SK-N-SH treated with all-trans-retinoic acid at 6 μM for 48 hours (cell line): Measurements from ENCODE around the gene TADA3.

ENCODE experiments used
- ATAC-seq: fragments of 200-7000 bp; cut with Tn5 transposase; 3 replicates; pipeline ENCODE4 v1.9.1; 2020; ENCODE audit warnings: mild to moderate bottlenecking, moderate library complexity
- ARNTL ChIP-seq: fragments of 450-650 bp; formaldehyde crosslinking; IDR thresholded peaks from 2 replicates; pipeline ENCODE4 v1.5.0; 2020; ENCODE audit warnings: low read depth, mild to moderate bottlenecking, moderate library complexity, borderline replicate concordance
- CREB5 ChIP-seq: fragments of 250-450 bp; sonication (Bioruptor Pico); IDR thresholded peaks from 2 replicates; pipeline ENCODE4 v1.5.1; 2020; ENCODE audit warnings: low read depth, mild to moderate bottlenecking, moderate library complexity
- ESRRG ChIP-seq: fragments of 250-450 bp; sonication (Bioruptor Pico); IDR thresholded peaks from 2 replicates; pipeline ENCODE4 v1.6.1; 2021; ENCODE audit warnings: mild to moderate bottlenecking
- GLIS3 ChIP-seq: fragments of 250-450 bp; sonication (Bioruptor Pico); IDR thresholded peaks from 2 replicates; pipeline ENCODE4 v1.5.0; 2020; ENCODE audit warnings: mild to moderate bottlenecking, moderate library complexity
- ISL1 ChIP-seq: fragments of 250-450 bp; sonication (Bioruptor Pico); IDR thresholded peaks from 2 replicates; pipeline ENCODE4 v2.1.2; 2022; ENCODE audit warnings: mild to moderate bottlenecking, moderate library complexity
- OSR1 ChIP-seq: fragments of 250-450 bp; sonication (Bioruptor Pico); IDR thresholded peaks from 2 replicates; pipeline ENCODE4 v1.8.0; 2022; ENCODE audit warnings: moderate library complexity, mild to moderate bottlenecking, inconsistent platforms
- POU6F1 ChIP-seq: fragments of 250-450 bp; sonication (Bioruptor Pico); IDR thresholded peaks from 2 replicates; pipeline ENCODE4 v1.8.0; 2021; ENCODE audit warnings: low read depth, mild to moderate bottlenecking, moderate library complexity, borderline replicate concordance
- PPARA ChIP-seq: fragments of 250-450 bp; sonication (Bioruptor Pico); IDR thresholded peaks from 2 replicates; pipeline ENCODE4 v1.5.0; 2020; ENCODE audit warnings: mild to moderate bottlenecking, borderline replicate concordance
- TCF4 ChIP-seq: fragments of 250-450 bp; sonication (Bioruptor Pico); IDR thresholded peaks from 2 replicates; pipeline ENCODE4 v1.8.0; 2021; ENCODE audit warnings: mild to moderate bottlenecking, moderate library complexity, borderline replicate concordance
- TOX ChIP-seq: fragments of 250-450 bp; sonication (Bioruptor Pico); IDR thresholded peaks from 2 replicates; pipeline ENCODE4 v1.8.0; 2021; ENCODE audit warnings: mild to moderate bottlenecking, moderate library complexity, borderline replicate concordance
- TSHZ2 ChIP-seq: fragments of 250-450 bp; sonication (Bioruptor Pico); IDR thresholded peaks from 2 replicates; pipeline ENCODE4 v1.5.0; 2020; ENCODE audit warnings: mild to moderate bottlenecking, moderate library complexity
- ZC3H10 ChIP-seq: fragments of 250-450 bp; sonication (Bioruptor Pico); IDR thresholded peaks from 2 replicates; pipeline ENCODE4 v1.5.1; 2021; ENCODE audit warnings: mild to moderate bottlenecking, moderate library complexity
- ZFP3 ChIP-seq: fragments of 250-450 bp; sonication (Bioruptor Pico); IDR thresholded peaks from 2 replicates; pipeline ENCODE4 v1.5.0; 2020; ENCODE audit warnings: mild to moderate bottlenecking, moderate library complexity
- ZFP30 ChIP-seq: fragments of 450-650 bp; formaldehyde crosslinking; IDR thresholded peaks from 2 replicates; pipeline ENCODE4 v1.5.0; 2022; ENCODE audit warnings: mild to moderate bottlenecking, moderate library complexity
- ZNF565 ChIP-seq: fragments of 450-650 bp; formaldehyde crosslinking; conservative IDR thresholded peaks from 2 replicates; pipeline ENCODE4 v1.5.0; 2020; ENCODE audit warnings: low read depth, mild to moderate bottlenecking, moderate library complexity
- ZNF70 ChIP-seq: fragments of 450-650 bp; formaldehyde crosslinking; IDR thresholded peaks from 2 replicates; pipeline ENCODE4 v1.5.0; 2020; ENCODE audit warnings: mild to moderate bottlenecking, moderate library complexity
- ZNF8 ChIP-seq: fragments of 450-650 bp; formaldehyde crosslinking; IDR thresholded peaks from 2 replicates; pipeline ENCODE4 v1.5.0; 2020; ENCODE audit warnings: mild to moderate bottlenecking, moderate library complexity
- TF ChIP-seq, protein P1 (sequence below): fragments of 250-450 bp; sonication (Bioruptor Pico); IDR thresholded peaks from 2 replicates; pipeline ENCODE4 v1.5.1; 2021; ENCODE audit warnings: mild to moderate bottlenecking, moderate library complexity
- TF ChIP-seq, protein P2 (sequence below): fragments of 250-450 bp; sonication (Bioruptor Pico); IDR thresholded peaks from 2 replicates; pipeline ENCODE4 v1.8.0; 2020; ENCODE audit warnings: mild to moderate bottlenecking, moderate library complexity, borderline replicate concordance

TADA3 gene

DNA sequence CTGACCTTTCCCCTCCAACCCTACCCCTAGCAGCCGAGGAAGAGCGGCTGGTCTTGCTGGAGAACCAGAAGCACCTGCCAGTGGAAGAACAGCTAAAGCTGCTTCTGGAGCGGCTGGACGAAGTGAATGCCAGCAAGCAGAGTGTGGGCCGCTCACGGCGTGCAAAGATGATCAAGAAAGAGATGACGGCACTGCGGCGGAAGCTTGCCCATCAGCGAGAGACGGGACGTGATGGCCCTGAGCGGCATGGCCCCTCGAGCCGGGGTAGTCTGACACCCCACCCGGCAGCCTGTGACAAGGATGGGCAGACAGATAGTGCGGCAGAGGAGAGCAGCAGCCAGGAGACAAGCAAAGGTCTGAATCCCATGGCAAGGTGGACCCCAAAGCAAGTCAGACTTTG lies 48.7 kb downstream of the TADA3 start:
- no peak for TF ChIP-seq TOX (CRISPR knock-in tag)
- TF ChIP-seq, all 23 proteins: peak for 0
- ATAC-seq = no peak

DNA sequence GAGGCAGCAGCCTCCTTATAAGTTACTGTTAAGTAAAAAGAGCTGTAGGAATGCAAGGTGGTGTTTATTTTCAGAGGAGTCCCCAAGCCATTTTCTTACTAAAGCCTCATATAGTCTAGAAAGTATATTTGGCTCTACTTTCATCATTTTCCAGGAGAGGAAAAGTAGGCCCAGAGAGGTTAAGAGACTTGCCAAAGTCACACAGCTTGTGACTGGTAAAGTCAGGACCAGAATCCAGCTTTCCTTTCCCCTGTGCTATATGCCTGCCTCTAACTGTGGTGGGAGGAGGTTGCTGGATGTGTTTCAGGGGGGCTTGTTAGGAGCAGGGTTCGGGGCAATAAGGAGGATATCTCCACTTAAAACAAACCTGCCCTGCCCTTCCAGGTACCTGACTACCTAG lies 49.7 kb downstream of the TADA3 start:
- no peak for ATAC-seq
- TF ChIP-seq ZNF70 (CRISPR knock-in tag) (no peak), TCF4 (CRISPR knock-in tag) (no peak), TOX (CRISPR knock-in tag) (no peak), ZFP3 (no peak), ARNTL (no peak), POU6F1 (CRISPR knock-in tag) (no peak), CREB5 (no peak), ZC3H10 (CRISPR knock-in tag) (no peak), OSR1 (no peak), GLIS3 (CRISPR knock-in tag) (no peak)
- TF ChIP-seq, protein P1, sequence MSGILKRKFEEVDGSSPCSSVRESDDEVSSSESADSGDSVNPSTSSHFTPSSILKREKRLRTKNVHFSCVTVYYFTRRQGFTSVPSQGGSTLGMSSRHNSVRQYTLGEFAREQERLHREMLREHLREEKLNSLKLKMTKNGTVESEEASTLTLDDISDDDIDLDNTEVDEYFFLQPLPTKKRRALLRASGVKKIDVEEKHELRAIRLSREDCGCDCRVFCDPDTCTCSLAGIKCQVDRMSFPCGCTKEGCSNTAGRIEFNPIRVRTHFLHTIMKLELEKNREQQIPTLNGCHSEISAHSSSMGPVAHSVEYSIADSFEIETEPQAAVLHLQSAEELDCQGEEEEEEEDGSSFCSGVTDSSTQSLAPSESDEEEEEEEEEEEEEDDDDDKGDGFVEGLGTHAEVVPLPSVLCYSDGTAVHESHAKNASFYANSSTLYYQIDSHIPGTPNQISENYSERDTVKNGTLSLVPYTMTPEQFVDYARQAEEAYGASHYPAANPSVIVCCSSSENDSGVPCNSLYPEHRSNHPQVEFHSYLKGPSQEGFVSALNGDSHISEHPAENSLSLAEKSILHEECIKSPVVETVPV (CRISPR knock-in tag) = no peak
- TF ChIP-seq, protein P2, sequence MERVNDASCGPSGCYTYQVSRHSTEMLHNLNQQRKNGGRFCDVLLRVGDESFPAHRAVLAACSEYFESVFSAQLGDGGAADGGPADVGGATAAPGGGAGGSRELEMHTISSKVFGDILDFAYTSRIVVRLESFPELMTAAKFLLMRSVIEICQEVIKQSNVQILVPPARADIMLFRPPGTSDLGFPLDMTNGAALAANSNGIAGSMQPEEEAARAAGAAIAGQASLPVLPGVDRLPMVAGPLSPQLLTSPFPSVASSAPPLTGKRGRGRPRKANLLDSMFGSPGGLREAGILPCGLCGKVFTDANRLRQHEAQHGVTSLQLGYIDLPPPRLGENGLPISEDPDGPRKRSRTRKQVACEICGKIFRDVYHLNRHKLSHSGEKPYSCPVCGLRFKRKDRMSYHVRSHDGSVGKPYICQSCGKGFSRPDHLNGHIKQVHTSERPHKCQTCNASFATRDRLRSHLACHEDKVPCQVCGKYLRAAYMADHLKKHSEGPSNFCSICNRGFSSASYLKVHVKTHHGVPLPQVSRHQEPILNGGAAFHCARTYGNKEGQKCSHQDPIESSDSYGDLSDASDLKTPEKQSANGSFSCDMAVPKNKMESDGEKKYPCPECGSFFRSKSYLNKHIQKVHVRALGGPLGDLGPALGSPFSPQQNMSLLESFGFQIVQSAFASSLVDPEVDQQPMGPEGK (CRISPR knock-in tag) = no peak

DNA sequence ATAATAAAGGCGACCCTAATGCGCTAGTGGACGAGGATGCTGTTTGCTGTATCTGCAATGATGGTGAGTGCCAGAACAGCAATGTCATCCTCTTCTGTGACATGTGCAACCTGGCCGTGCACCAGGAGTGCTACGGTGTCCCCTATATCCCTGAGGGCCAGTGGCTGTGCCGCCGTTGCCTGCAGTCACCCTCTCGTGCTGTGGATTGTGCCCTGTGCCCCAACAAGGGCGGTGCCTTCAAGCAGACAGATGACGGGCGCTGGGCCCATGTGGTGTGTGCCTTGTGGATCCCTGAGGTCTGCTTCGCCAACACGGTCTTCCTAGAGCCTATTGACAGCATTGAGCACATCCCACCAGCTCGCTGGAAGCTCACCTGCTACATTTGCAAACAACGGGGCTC lies 53.1 kb downstream of the TADA3 start:
- no peak for TF ChIP-seq PPARA (CRISPR knock-in tag)
- TF ChIP-seq ZFP30 = no peak
- TF ChIP-seq, protein P1 (CRISPR knock-in tag) = no peak
- no peak for TF ChIP-seq ZC3H10 (CRISPR knock-in tag)
- no peak for TF ChIP-seq CREB5
- TF ChIP-seq GLIS3 (CRISPR knock-in tag) = no peak
- TF ChIP-seq ESRRG (CRISPR knock-in tag) = no peak
- no peak for TF ChIP-seq TSHZ2 (CRISPR knock-in tag)
- no peak for TF ChIP-seq ZNF565 (CRISPR knock-in tag)
- no peak for TF ChIP-seq ARNTL
- TF ChIP-seq TOX (CRISPR knock-in tag) = no peak
- TF ChIP-seq OSR1 = no peak
- no peak for TF ChIP-seq ZNF70 (CRISPR knock-in tag)
- TF ChIP-seq ZNF8 (CRISPR knock-in tag) = no peak
- TF ChIP-seq ISL1 (CRISPR knock-in tag) = no peak
- ATAC-seq = no peak
